Peyer's patch (tissue), 4 donors: ENCODE results near the gene AMER2. TPM values are rescaled to one million over a fixed set of nuclear protein-coding genes. Genes with fewer than 3 reads are reported as not detected.
"Not testable (repeated sequence)": the region's sequence is repeated elsewhere in the genome, so short reads cannot be mapped to it uniquely, and the experiment has no call there.

Experiments used
- DNase-seq, 3 donors: peaks; one replicate each; pipeline ENCODE4 v3.0.0-alpha.2; 2017 to 2019
- H3K27ac ChIP-seq, 4 donors: fragments of 200-600 bp; sonication (generic); one replicate each; pipeline ENCODE4 v1.5.1; 2016 to 2019
- H3K27me3 ChIP-seq, 2 donors: fragments of 200-600 bp; sonication (generic); one replicate each; pipeline ENCODE4 v1.5.1; 2019
- H3K36me3 ChIP-seq, 3 donors: fragments of 200-600 bp; sonication (generic); one replicate each; pipeline ENCODE4 v1.5.1; 2016 to 2019
- H3K4me1 ChIP-seq, 4 donors: fragments of 200-600 bp; sonication (generic); one replicate each; pipeline ENCODE4 v1.5.1; 2016 to 2019
- H3K4me3 ChIP-seq, 4 donors: fragments of 200-600 bp; sonication (generic); 1 replicate in 3 of 4; 2 replicates in 1 of 4; pipeline ENCODE4 v1.5.1; 2016 to 2019; ENCODE audit warnings: mild to moderate bottlenecking in 1 of 4
- H3K9me3 ChIP-seq, 4 donors: fragments of 200-600 bp; sonication (generic); one replicate each; pipeline ENCODE4 v1.5.1; 2016 to 2019; ENCODE audit warnings: mild to moderate bottlenecking in 1 of 4
- POLR2A ChIP-seq, 2 donors: fragments of 450-650 bp; IDR thresholded peaks; one replicate each; pipeline ENCODE4 v1.5.1; 2017; ENCODE audit warnings: antibody characterized with exemption in 2 of 2, mild to moderate bottlenecking in 2 of 2, moderate library complexity in 2 of 2
- total RNA-seq, 4 donors: library from RNA; depleted of rRNA; stranded (reverse); fragments of >200 nt; gene quantifications; one replicate each; pipeline ENCODE4 v1.1.0, GENCODE V29; 2016
- TF ChIP-seq, protein P1 (sequence below), 6 experiments: fragments of 450-650 bp in 4 of 6; fragments of 200-600 bp in 2 of 6; sonication (generic) in 1 of 6; IDR thresholded peaks; one replicate each; pipeline ENCODE4 v1.5.1; 2017 to 2019; ENCODE audit warnings: antibody characterized with exemption in 6 of 6, mild to moderate bottlenecking in 3 of 6, moderate library complexity in 1 of 6

Gene AMER2
- total RNA-seq, 4 donors from 2014 or later: not detected

- Histone ChIP-seq H3K9me3 (no peaks in the 10 kb centered on the region), H3K4me1 (no peaks in the 10 kb centered on the region), H3K27me3 (peaks cover 0 to 7% of the 10 kb centered on the region in 2 donors), H3K36me3 (no peaks in the 10 kb centered on the region), H3K4me3 (no peak overlapping the region), H3K27ac (no peak overlapping the region)
- DNase-seq: no peak
- no peak for TF ChIP-seq POLR2A (IDR thresholded peaks at IDR 0.05)
- TF ChIP-seq, protein P1, sequence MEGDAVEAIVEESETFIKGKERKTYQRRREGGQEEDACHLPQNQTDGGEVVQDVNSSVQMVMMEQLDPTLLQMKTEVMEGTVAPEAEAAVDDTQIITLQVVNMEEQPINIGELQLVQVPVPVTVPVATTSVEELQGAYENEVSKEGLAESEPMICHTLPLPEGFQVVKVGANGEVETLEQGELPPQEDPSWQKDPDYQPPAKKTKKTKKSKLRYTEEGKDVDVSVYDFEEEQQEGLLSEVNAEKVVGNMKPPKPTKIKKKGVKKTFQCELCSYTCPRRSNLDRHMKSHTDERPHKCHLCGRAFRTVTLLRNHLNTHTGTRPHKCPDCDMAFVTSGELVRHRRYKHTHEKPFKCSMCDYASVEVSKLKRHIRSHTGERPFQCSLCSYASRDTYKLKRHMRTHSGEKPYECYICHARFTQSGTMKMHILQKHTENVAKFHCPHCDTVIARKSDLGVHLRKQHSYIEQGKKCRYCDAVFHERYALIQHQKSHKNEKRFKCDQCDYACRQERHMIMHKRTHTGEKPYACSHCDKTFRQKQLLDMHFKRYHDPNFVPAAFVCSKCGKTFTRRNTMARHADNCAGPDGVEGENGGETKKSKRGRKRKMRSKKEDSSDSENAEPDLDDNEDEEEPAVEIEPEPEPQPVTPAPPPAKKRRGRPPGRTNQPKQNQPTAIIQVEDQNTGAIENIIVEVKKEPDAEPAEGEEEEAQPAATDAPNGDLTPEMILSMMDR (IDR thresholded peaks at IDR 0.05): no peak
These were observed 5.8 kb downstream of the AMER2 start for GRCh38 chr13:25166306-25166705.

DNA sequence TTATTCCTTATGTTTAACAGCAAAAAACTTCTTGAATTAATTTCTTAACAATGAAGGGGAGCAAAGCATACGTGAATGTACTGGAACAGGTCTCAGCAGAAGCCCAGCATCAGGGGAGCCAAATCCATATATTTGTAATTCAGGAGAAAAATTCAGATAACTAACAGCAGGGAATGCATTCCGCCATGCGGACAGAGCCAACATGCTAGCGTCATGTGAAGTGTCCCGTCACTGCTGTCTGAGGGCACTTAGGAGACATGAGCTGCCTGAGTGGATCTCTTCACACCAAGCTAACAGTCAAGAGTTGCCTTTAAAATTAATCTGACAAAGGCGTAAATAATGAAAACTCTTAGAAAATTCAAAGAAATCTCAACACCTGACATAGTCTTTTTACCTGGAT is 6.4 kb downstream of the AMER2 start:
- Histone ChIP-seq H3K36me3 (no peaks in the 10 kb centered on the region), H3K4me1 (no peaks in the 10 kb centered on the region), H3K27me3 (peaks cover 0 to 2% of the 10 kb centered on the region in 2 donors), H3K27ac (no peak overlapping the region), H3K4me3 (no peak overlapping the region), H3K9me3 (no peaks in the 10 kb centered on the region)
- TF ChIP-seq POLR2A (IDR thresholded peaks at IDR 0.05): no peak
- TF ChIP-seq, protein P1 (IDR thresholded peaks at IDR 0.05): no peak
- no peak for DNase-seq

- H3K4me3 ChIP-seq, DNase-seq, H3K9me3 ChIP-seq, H3K36me3 ChIP-seq, H3K4me1 ChIP-seq, H3K27ac ChIP-seq, H3K27me3 ChIP-seq: not testable (repeated sequence)
These were observed 6.9 kb downstream of the AMER2 start for GRCh38 chr13:25165163-25165562.

DNA sequence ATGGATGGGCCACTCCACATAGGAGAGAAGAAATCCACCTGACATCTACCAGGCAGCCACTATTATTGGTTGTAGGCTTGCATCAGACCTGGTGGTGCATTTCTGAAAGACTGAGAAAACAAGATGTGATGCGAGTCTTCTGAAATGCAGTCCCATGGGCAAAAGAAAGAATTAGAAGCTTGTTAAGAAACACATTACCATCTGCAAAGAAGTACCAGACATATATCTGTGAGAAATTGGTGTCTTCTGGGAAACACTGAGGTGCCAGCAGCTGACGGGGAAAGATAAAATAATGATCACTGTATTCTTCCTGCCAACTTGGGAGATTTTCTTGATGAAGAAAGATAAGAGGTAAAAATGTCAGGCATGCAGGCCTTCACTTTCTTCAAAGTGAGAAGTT is 14.4 kb downstream of the AMER2 start:
- Histone ChIP-seq H3K36me3 (no peaks in the 10 kb centered on the region), H3K27me3 (no peaks in the 10 kb centered on the region), H3K27ac (no peak overlapping the region), H3K9me3 (no peaks in the 10 kb centered on the region), H3K4me3 (no peak overlapping the region), H3K4me1 (no peaks in the 10 kb centered on the region)
- TF ChIP-seq, protein P1 (IDR thresholded peaks at IDR 0.05): no peak
- TF ChIP-seq POLR2A (IDR thresholded peaks at IDR 0.05): no peak
- DNase-seq: no peak

GRCh38 chr13:25153736-25154135 is 18.4 kb downstream of the AMER2 start:
- Histone ChIP-seq H3K27me3 (no peaks in the 10 kb centered on the region), H3K36me3 (no peaks in the 10 kb centered on the region), H3K9me3 (no peaks in the 10 kb centered on the region), H3K27ac (no peak overlapping the region), H3K4me3 (no peak overlapping the region), H3K4me1 (no peaks in the 10 kb centered on the region)
- DNase-seq: no peak
- TF ChIP-seq, protein P1 (IDR thresholded peaks at IDR 0.05): no peak
- TF ChIP-seq POLR2A (IDR thresholded peaks at IDR 0.05): no peak

- no peaks in the 10 kb centered on the region for H3K27me3 ChIP-seq
- no peak overlapping the region for H3K4me3 ChIP-seq
- no peaks in the 10 kb centered on the region for H3K36me3 ChIP-seq
- no peak overlapping the region for H3K27ac ChIP-seq
- DNase-seq: no peak
- no peaks in the 10 kb centered on the region for H3K9me3 ChIP-seq
- TF ChIP-seq, protein P1 (IDR thresholded peaks at IDR 0.05): no peak
- no peak for TF ChIP-seq POLR2A (IDR thresholded peaks at IDR 0.05)
- no peaks in the 10 kb centered on the region for H3K4me1 ChIP-seq
These were observed 20.4 kb downstream of the AMER2 start for GRCh38 chr13:25151626-25152195.
